CD4-positive, alpha-beta T cell (primary cell): ENCODE measurements around the gene SUSD6. TPM values are rescaled to one million over a fixed set of nuclear protein-coding genes. Genes with fewer than 3 reads are reported as not detected.

Experiments
- ATAC-seq: fragments of 200-7000 bp; cut with Tn5 transposase; one replicate; pipeline ENCODE4 v1.10.0; 2022; ENCODE audit warnings: mild to moderate bottlenecking; ENCODE audit not compliant: poor library complexity
- CTCF ChIA-PET: fragments of 350-600 bp; sonication (Branson Sonifier 250); formaldehyde crosslinking; loops from one replicate; lab custom pipeline; 2021; ENCODE audit warnings: antibody characterized with exemption, inconsistent platforms; lab: Charles Lee
- POLR2A ChIA-PET: fragments of 350-600 bp; sonication (Branson Sonifier 250); formaldehyde crosslinking; loops from one replicate; lab custom pipeline; 2021; ENCODE audit warnings: antibody characterized with exemption, inconsistent platforms; lab: Charles Lee
- DNase-seq, 14 experiments: peaks; one replicate each; pipeline ENCODE4 v3.0.0-alpha.2; 2013 to 2020; ENCODE audit warnings: mixed read lengths in 2 of 14
- H3K27ac ChIP-seq, 2 donors: one replicate each; pipeline versions ENCODE4 v1.5.1 to v1.7.0; 2013; ENCODE audit warnings: low read length in 2 of 2, low read depth in 1 of 2, mild to moderate bottlenecking in 1 of 2
- H3K27me3 ChIP-seq, 2 experiments: 1 replicate in 1 of 2; 2 replicates in 1 of 2; pipeline versions ENCODE4 v1.6.1 to v1.7.0; 2013; ENCODE audit warnings: low read length in 2 of 2, control low read depth in 1 of 2, mild to moderate bottlenecking in 1 of 2, moderate library complexity in 1 of 2; ENCODE audit not compliant: insufficient read depth in 2 of 2, control insufficient read depth in 1 of 2
- H3K36me3 ChIP-seq: one replicate; pipeline ENCODE4 v1.6.1; 2013; ENCODE audit warnings: low read length, control low read depth; ENCODE audit not compliant: insufficient read depth
- H3K4me1 ChIP-seq: one replicate; pipeline ENCODE4 v1.6.1; 2013; ENCODE audit warnings: low read length, control low read depth; ENCODE audit not compliant: insufficient read depth
- H3K4me3 ChIP-seq: one replicate; pipeline ENCODE4 v1.5.1; 2013; ENCODE audit warnings: mild to moderate bottlenecking, low read length, moderate library complexity
- H3K9me3 ChIP-seq, 2 experiments: 1 replicate in 1 of 2; 2 replicates in 1 of 2; pipeline versions ENCODE4 v1.6.1 to v1.7.0; 2013; ENCODE audit warnings: low read length in 2 of 2, mild to moderate bottlenecking in 2 of 2, control low read depth in 1 of 2, moderate library complexity in 1 of 2; ENCODE audit not compliant: control insufficient read depth in 1 of 2, insufficient read depth in 1 of 2
- H3K27ac Mint-ChIP-seq: one replicate; pipeline ENCODE4 v1.8.0; 2020; ENCODE audit warnings: mixed read lengths
- H3K27me3 Mint-ChIP-seq: one replicate; pipeline ENCODE4 v1.8.0; 2021; ENCODE audit warnings: mixed read lengths
- H3K36me3 Mint-ChIP-seq: one replicate; pipeline ENCODE4 v1.8.0; 2021; ENCODE audit warnings: low read depth, mixed read lengths
- H3K4me1 Mint-ChIP-seq: one replicate; pipeline ENCODE4 v1.8.0; 2021; ENCODE audit warnings: low read depth, mixed read lengths
- H3K4me3 Mint-ChIP-seq: one replicate; pipeline ENCODE4 v1.8.0; 2020; ENCODE audit warnings: mild to moderate bottlenecking, mixed read lengths
- H3K9me3 Mint-ChIP-seq: one replicate; pipeline ENCODE4 v1.8.0; 2020; ENCODE audit warnings: mixed read lengths
- CTCF ChIP-seq: fragments of 200-600 bp; IDR thresholded peaks from one replicate; pipeline ENCODE4 v1.8.0; 2022; ENCODE audit warnings: antibody characterized with exemption, mild to moderate bottlenecking
- intact Hi-C, 2 experiments: fragments of 100-400 bp; cut with DNase I in 1 of 2; cut with micrococcal nuclease in 1 of 2; formaldehyde crosslinking; loops; one replicate each; pipeline versions ENCODE4 v1.15.1 to v1.9.0; 2023 to 2025; cut with DNase I, micrococcal nuclease
- total RNA-seq, 174 experiments: library from RNA in 2 of 174; stranded (reverse) in 2 of 174; gene quantifications; one replicate each; pipeline ENCODE4 v1.2.3 and lab custom pipeline; 2021 to 2026

SUSD6 gene
- total RNA-seq, 2 experiments from 2014 or later = 93.7 to 95.1 TPM

- Mint-ChIP-seq H3K27ac (no peak overlapping the region), H3K4me1 (peaks cover 71% of the 10 kb centered on the region), H3K4me3 (no peak overlapping the region), H3K9me3 (no peaks in the 10 kb centered on the region), H3K27me3 (no peaks in the 10 kb centered on the region), H3K36me3 (peaks cover 9% of the 10 kb centered on the region)
- Histone ChIP-seq H3K36me3 (peaks cover 9% of the 10 kb centered on the region), H3K27ac (no peak overlapping the region), H3K4me1 (peaks cover 42% of the 10 kb centered on the region), H3K27me3 (no peaks in the 10 kb centered on the region), H3K9me3 (no peaks in the 10 kb centered on the region), H3K4me3 (no peak overlapping the region)
- TF ChIP-seq CTCF = no peak
- CTCF ChIA-PET = interaction anchor here (0.5 to 1.4 kb wide), 3 partner anchors 14 to 90 kb away, joined by 3 read pairs; no protein-coding TSS in a partner anchor
- no peak for ATAC-seq
- POLR2A ChIA-PET = no interaction called here
- intact Hi-C loops = no loop called here
- no peak for DNase-seq
Measured at GRCh38 chr14:69688299-69688649, 76.9 kb downstream of the SUSD6 start.

- no peak overlapping the region for H3K4me3 ChIP-seq
- no peak overlapping the region for H3K4me3 Mint-ChIP-seq
- no peaks in the 10 kb centered on the region for H3K27me3 Mint-ChIP-seq
- H3K36me3 ChIP-seq = peaks cover 9% of the 10 kb centered on the region
- CTCF ChIA-PET = no interaction called here
- POLR2A ChIA-PET = no interaction called here
- DNase-seq = no peak
- peaks cover 40% of the 10 kb centered on the region for H3K4me1 ChIP-seq
- intact Hi-C loops = no loop called here
- no peak overlapping the region for H3K27ac ChIP-seq
- H3K9me3 ChIP-seq = no peaks in the 10 kb centered on the region
- H3K36me3 Mint-ChIP-seq = peaks cover 13% of the 10 kb centered on the region
- peaks cover 69% of the 10 kb centered on the region for H3K4me1 Mint-ChIP-seq
- H3K9me3 Mint-ChIP-seq = no peaks in the 10 kb centered on the region
- no peaks in the 10 kb centered on the region for H3K27me3 ChIP-seq
- no peak for TF ChIP-seq CTCF
- H3K27ac Mint-ChIP-seq = no peak overlapping the region
- ATAC-seq = no peak
Measured at GRCh38 chr14:69690042-69690441, 78.6 kb downstream of the SUSD6 start.

GRCh38 chr14:69692594-69692993 is 81.2 kb downstream of the SUSD6 start:
- intact Hi-C loops = loop anchor here in 1 of 2 experiments (1.0 kb wide), 1 partner anchor 19 kb away; no protein-coding TSS in a partner anchor
- H3K27me3 Mint-ChIP-seq = no peaks in the 10 kb centered on the region
- ChIA-PET POLR2A (interaction anchor here (1.0 kb wide), 1 partner anchor 10 kb away, joined by 3 read pairs; no protein-coding TSS in a partner anchor), CTCF (no interaction called here)
- H3K4me1 Mint-ChIP-seq = peaks cover 76% of the 10 kb centered on the region
- ATAC-seq = no peak
- Histone ChIP-seq H3K36me3 (peaks cover 9% of the 10 kb centered on the region), H3K4me1 (peaks cover 49% of the 10 kb centered on the region), H3K4me3 (no peak overlapping the region), H3K9me3 (no peaks in the 10 kb centered on the region), H3K27ac (no peak overlapping the region), H3K27me3 (no peaks in the 10 kb centered on the region)
- H3K4me3 Mint-ChIP-seq = no peak overlapping the region
- peak overlapping the region; percentile 65 for H3K27ac Mint-ChIP-seq
- H3K9me3 Mint-ChIP-seq = no peaks in the 10 kb centered on the region
- TF ChIP-seq CTCF = no peak
- DNase-seq = no peak
- peaks cover 13% of the 10 kb centered on the region for H3K36me3 Mint-ChIP-seq
